Fibroblast of skin of left quadriceps (primary cell): ENCODE measurements around the gene LCORL.
"Not testable (repeated sequence)": the region's sequence is repeated elsewhere in the genome, so short reads cannot be mapped to it uniquely, and the experiment has no call there.

Experiments
- DNase-seq, 2 experiments: peaks; one replicate each; pipeline ENCODE4 v3.0.0-alpha.2; 2013; ENCODE audit warnings: low read depth in 2 of 2

Gene LCORL

DNA sequence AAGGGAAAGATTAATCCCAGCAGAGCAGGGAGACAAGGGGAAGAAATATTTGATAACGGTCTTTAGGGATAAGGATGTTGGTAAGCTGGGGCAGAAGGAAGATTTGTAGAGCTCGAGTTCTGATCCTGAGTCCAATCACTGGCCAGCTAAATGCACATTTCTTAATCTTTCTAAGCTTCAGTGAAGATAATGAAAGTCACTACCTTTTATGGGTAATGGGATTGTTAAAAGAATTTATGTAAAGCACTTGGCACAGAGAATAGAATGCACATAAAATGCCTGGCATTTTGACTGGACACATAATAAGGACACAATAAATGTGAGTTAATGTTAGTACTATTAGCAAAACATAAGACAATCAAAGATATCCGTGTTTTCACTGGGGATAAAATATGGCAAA, 167.5 kb downstream of the LCORL start:
- no peak for DNase-seq

DNA sequence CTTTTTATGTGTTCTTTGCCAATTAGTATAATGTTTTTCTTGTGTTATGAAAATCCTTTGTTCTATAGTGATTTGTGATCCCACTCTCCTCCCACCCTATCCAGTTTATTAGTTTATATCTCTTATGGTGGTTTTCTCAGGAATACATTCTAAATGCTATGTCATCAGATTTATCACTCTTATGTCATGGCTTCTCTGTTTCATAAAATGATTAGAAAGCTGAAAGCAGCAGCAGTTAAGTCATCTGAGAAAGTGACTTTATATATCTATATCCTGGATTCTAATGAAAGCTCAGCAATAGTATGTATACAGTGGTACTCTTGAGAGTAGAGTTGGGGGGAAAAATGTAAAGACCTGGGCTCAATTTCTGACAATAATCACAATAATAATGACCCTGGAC, 169.6 kb downstream of the LCORL start:
- DNase-seq: no peak

DNA sequence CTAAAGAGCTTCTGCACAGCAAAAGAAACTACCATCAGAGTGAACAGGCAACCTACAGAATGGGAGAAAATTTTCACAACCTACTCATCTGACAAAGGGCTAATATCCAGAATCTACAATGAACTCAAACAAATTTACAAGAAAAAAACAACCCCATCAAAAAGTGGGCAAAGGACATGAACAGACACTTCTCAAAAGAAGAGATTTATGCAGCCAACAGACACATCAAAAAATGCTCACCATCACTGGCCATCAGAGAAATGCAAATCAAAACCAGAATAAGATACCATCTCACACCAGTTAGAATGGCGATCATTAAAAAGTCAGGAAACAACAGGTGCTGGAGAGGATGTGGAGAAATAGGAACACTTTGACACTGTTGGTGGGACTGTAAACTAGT, 171.3 kb downstream of the LCORL start:
- not testable (repeated sequence) for DNase-seq

DNA sequence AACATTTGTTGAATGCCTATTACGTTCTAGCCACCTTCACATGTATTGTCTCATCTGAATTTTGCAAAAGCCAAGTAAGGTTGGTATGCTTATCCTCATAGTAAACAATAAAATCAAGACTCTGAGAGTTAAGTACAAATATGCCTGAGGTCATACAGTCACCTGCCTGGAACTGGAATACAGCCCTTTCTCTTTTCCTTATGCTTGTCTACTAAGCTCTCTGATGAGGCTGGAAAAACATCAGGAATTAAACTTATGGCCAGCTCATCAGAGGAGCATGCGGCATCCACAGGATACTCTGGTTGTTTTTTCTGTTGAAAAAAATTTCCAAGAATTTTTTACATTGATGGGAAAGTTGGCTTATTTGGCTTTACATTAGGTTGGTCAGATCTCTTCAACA, 175.3 kb downstream of the LCORL start:
- DNase-seq: no peak

DNA sequence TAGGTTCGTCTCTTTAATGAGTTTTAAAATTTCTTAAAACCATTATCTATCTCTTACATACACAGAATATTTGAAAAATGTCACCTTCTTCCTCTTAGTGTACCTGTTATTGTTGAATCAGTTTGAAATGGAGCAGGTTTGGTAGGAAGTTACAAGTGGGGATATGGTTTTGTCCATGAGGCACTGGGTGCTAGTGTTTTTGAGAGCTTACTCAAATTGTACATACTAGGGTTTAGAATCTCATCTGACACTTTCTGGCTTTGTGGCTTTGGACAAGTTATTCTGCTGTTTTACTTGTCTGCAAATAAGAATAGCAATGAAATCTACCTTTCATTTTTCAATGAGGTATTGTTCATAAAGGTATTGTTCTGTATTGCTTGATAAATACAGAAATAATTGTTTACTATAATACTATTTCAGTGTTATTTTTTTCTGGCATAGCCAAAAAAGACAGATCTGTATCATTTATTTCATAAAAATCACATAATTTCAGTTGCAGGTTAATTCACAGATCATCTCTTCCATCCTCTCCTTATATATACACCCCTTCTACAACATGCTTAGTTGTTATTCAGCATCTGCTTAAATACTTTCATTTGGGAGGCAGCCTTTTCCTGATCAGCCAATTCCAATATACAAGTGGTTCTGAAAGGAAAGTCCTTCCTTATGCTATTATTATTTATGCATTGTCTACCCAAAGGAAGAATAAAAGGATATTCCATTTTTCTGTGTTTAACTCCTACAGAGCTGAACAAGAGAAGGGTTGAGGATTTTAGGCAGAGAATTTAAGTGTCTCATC, 197.5 kb downstream of the LCORL start:
- DNase-seq: no peak

DNA sequence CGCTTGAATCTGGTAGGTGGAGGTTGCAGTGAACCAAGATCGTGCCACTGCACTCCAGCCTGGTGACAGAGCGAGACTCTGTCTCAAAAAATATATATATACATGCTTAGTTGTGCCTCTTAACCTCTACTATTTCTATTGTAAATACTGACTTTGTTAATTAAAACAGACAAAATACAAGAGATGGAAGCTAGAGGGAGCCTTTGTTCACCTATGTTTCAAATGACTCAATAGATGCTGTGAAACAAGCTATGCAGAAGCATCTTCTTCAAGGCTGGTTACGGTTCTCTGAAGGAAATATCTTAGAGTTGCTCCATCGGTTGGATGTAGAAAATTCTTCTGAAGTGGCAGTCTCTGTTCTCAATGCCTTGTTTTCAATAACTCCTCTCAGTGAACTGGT, 204.5 kb downstream of the LCORL start:
- DNase-seq: peak; percentile 61

DNA sequence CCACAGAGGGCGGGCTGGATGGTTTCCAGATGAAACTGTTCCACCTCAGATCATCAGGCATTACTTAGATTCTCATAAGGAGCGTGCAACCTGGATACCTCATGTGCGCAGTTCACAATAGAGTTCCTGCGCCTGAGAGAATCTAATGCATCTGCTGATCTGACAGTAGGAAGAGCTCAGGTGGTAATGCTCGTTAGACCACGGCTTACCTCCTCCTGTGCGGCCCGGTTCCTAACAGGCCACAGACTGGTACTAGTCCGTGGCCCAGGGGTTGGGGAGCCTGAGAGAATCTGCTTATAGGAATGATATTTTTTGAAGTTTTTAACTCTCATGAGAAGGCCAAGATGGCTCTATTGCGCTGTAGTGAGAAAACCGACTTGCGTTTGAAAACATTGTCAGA, 205.4 kb downstream of the LCORL start:
- DNase-seq: no peak

DNA sequence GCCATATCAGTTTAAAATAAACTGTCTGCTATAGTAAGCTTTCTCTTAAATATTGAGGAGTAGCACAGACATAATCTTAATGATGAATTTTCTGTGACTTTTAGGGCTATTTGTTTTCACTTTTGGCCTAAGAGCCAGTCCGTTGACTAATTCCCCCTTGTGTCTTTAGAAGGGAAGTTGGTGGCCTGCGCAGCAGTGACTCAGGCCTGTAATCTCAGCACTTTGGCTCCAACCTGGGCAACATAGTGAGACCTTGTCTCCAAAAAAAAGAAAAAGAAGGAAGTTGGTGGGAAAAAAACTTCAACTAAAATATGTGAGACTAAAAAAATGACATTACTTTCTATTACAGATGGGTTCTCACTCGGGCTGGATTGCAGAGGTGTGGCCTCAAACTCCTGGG, 207.4 kb downstream of the LCORL start:
- DNase-seq: no peak

DNA sequence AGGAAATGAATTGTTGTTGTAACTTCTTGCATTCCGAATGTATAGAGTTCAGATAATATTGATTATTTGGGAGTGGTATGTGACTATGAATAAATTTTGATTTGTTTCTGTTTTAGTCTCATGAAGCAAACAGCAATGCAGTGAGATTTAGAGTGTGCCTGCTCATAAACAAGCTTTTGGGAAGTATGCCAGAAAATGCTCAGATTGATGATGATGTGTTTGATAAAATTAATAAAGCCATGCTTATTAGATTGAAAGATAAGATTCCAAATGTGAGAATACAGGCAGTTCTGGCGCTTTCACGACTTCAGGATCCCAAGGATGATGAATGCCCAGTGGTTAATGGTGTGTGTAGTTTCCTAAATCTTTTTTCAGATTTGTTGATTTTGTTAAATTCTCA, 208.8 kb downstream of the LCORL start:
- DNase-seq: no peak

DNA sequence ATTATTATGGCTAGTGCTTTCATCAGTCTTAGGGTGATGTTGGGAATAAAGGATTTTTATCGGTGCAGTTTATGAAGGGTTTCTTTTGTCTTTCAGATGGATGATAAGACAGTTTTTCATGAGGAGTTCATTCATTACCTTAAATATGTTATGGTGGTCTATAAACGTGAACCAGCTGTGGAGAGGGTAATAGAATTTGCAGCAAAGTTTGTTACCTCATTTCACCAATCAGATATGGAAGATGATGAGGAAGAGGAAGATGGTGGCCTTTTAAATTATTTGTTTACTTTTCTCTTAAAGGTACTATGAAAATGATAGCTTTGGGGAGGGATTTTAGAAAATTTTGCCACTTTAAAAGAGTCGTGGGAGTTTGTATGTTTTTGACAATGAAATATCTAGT, 209.4 kb downstream of the LCORL start:
- no peak for DNase-seq

DNA sequence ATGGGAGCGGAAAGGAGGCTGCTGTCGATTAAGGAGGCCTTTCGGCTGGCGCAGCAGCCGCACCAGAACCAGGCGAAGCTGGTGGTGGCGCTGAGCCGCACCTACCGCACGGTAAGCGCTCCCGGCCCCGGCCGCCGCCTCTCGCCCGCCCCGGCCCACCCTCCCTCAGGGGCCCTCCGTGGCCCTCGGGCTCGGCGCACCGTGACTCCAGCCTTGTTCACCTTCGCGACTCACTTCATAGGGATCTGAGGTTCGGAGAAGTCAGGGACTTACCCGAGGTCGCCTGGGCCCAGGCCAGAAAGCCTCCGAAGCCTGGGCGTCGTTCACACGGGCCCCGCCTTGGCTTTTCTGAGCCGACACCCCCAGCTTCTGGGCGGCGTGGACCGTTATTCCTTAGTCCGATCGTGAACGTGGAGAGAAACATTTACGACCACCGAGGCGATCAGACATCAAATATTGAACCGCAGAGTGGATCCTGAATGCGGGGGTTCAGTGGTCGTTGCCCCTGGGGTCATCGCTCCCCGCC, 210.4 kb downstream of the LCORL start:
- no peak for DNase-seq

DNA sequence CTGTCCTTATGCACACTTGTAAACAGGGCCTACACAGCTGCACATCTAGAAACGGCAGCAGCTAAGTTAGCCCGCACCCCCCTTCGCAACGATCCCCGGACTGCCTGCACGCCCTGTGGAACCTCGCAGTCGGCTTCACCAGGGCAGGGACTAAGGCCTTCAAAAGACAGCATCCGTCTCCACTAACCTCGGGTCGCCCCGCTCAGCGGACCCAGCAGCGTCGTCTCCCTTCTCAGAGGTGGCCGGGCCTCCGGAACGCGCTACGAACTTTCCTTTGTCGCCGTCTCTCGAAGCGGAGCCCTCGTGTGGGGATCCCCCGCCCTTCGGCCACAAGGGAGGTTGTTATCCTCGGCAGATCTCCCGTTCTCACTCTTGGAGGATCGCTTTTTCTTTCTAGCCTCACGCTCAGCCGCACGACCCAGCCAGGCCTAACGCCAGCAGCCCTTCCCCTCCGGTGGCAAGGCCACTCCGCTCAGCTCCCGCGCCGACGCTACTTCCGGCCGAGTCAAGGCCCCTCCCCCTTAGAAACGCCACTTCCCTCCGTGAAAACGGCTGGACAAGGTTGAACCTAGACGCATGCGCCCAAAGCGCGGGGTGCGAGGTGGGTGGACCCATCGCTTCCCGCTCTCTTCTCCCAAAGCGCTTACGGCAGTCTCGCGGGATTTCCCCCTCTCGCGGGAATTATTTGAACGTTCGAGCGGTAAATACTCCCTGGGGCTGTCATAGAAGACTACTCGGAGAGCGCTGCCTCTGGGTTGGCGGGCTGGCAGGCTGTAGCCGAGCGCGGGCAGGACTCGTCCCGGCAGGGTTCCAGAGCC, 211.1 kb downstream of the LCORL start, which contains the start of the genes DCAF16 and NCAPG:
TSS of gene DCAF16 (minus strand) at position 498 of the 818 bp plus-strand sequence. CDS start 6,616 bp downstream, outside the sequence.
TSS of gene NCAPG (plus strand) at position 720 of the 818 bp plus-strand sequence. CDS start 99 bp downstream, outside the sequence.
- DNase-seq: peak; percentile 99

DNA sequence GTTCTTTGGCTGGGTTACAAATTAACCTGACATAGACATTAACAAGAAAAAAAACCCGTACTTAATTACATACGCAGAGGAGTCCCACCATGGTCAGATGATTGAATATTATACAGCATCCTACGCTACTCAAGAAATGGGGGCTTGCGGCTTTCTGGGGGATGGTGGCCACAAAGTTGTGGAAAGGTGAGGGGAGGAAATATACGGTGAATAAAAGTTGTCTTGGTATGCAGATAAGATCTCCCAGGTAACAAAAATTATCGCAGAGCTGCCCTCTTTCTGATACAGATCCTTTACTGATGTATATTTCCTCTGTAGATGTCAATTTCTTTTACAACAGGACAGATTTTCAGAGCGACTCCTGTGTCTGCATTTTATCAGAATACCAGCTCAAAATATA, 211.9 kb downstream of the LCORL start:
- DNase-seq: no peak

DNA sequence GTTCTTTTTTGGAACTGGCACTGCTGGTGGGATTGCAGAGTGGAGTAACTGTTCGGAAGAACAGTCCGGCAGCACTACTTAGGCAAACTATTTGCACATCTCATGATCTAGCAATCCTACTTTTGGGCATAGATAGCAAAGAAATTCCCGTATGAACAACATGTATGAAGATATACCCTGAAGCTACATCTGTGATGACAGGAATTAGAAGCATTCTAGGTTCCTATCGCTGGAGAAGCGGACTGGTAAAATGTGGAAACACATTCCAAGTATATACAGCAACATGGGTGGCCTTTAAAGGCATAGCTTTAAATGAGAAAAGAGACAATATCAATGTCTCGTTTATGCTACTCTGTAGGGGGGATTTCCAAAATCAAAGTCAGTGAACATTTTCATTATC, 214.1 kb downstream of the LCORL start:
- DNase-seq: no peak

DNA sequence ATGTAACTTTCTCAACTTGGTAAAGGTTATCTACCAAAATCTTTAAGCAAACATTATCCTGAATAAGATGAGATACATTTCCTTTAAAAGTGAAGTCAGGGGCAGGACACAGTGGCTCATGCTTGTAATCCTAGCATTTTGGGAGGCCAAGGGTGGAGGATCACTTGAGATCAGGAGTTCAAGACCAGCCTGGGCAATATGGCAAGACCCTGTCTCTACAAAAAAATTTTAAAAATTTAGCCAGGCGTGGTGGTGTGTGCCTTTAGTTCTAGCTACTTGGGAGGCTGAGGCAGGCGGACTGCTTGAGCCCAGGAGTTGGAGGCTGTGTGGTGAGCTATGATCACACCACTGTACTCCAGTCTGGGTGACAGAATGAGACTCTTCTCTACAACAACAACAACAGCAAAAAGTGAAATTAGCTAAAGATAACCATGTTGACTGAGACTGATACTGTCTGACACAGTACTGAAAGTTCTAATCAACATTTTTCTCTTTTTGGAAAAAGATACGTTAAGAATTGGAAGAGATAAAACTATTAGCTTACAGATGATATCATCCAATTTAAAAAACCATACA, 215.9 kb downstream of the LCORL start:
- no peak for DNase-seq

DNA sequence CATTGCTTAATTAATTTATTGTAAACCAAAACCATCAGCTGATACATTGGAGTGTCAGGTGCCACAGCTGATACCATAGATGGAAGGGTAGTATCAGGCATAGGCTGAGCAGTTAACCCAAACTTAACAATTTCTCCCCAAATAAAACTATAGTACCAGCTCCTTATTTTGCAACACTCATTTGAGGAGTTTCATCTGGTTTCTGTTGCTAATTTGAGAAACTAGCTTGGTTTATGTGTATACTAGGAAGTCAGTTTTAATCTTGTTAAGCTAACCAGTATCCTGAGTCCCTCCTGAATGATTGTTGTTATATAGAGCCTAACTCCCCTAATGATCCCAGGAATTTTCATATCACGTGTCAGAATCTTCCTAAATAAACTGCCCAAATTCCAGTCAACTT, 223.7 kb downstream of the LCORL start:
- no peak for DNase-seq

DNA sequence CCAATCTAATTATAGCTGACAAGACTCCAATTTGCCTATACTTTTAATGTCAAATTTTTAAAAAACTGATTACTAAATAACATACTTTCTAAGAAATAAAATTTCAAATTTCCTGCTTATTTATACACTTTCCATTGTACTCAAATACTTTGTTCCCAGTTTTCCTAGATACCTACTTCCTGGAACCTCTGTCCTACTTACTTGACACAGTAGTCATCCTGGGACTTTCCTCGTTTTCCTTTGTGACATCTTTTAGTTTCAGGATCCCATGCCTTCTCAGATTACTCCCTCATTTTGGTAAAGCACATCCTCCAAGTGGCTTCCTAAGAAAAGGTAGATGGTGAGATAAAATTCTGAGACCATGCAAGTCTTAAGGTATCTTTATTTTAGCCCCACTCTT, 226.8 kb downstream of the LCORL start:
- DNase-seq: no peak
